HEK293 (cell line): Measurements from ENCODE around the gene SH3RF3.

Experiments
- GFI1B ChIP-seq: fragments of 450-650 bp; formaldehyde crosslinking; IDR thresholded peaks from 2 replicates; pipeline ENCODE4 v1.5.1; 2016; ENCODE audit warnings: missing biosample characterization, missing genetic modification characterization
- KLF10 ChIP-seq: fragments of 450-650 bp; IDR thresholded peaks from 2 replicates; pipeline ENCODE4 v1.5.1; 2018; ENCODE audit warnings: missing biosample characterization, mild to moderate bottlenecking, missing genetic modification characterization
- KLF16 ChIP-seq: fragments of 450-650 bp; formaldehyde crosslinking; IDR thresholded peaks from 2 replicates; pipeline ENCODE4 v1.5.1; 2017; ENCODE audit warnings: missing biosample characterization, missing genetic modification characterization
- SCRT1 ChIP-seq: fragments of 450-650 bp; formaldehyde crosslinking; IDR thresholded peaks from 2 replicates; pipeline ENCODE4 v1.5.1; 2016; ENCODE audit warnings: missing biosample characterization, missing genetic modification characterization, borderline replicate concordance
- SETDB1 ChIP-seq: IDR thresholded peaks from one replicate; pipeline ENCODE4 v1.6.1; 2017; ENCODE audit warnings: mild to moderate bottlenecking, low read length, moderate library complexity, mixed read lengths; ENCODE audit not compliant: insufficient read length
- ZBTB48 ChIP-seq: fragments of 450-650 bp; formaldehyde crosslinking; IDR thresholded peaks from 2 replicates; pipeline ENCODE4 v1.5.1; 2016; ENCODE audit warnings: missing biosample characterization, missing genetic modification characterization
- TF ChIP-seq, protein P1 (sequence below): fragments of 450-650 bp; formaldehyde crosslinking; IDR thresholded peaks from 2 replicates; pipeline ENCODE4 v1.5.1; 2016; ENCODE audit warnings: missing biosample characterization, missing genetic modification characterization
- TF ChIP-seq, protein P2 (sequence below): fragments of 450-650 bp; formaldehyde crosslinking; IDR thresholded peaks from 2 replicates; pipeline ENCODE4 v1.5.1; 2017; ENCODE audit warnings: missing biosample characterization, missing genetic modification characterization
- TF ChIP-seq, protein P3 (sequence below): fragments of 450-650 bp; formaldehyde crosslinking; IDR thresholded peaks from 2 replicates; pipeline ENCODE4 v1.5.1; 2016; ENCODE audit warnings: missing biosample characterization, missing genetic modification characterization
- TF ChIP-seq, protein P4 (sequence below): fragments of 450-650 bp; formaldehyde crosslinking; IDR thresholded peaks from 2 replicates; pipeline ENCODE4 v1.5.1; 2017; ENCODE audit warnings: missing biosample characterization, mild to moderate bottlenecking, missing genetic modification characterization, moderate library complexity

DNA sequence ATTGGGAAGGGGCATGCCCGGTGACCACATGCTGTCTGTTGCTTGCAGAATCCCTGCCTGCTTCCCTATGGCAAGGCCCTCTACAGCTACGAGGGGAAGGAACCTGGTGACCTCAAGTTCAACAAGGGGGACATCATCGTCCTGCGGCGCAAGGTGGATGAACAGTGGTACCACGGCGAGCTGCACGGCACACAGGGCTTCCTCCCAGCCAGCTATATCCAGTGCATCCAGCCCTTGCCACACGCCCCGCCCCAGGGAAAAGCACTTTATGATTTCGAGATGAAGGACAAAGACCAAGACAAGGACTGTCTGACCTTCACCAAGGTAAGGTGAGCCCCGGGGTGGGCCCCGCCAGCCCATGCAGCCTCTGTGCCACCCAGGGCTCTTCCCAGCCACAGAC lies 218.6 kb downstream of the SH3RF3 start:
- TF ChIP-seq ZBTB48 (tag by site-specific recombination) (no peak), KLF10 (no peak), KLF16 (tag by site-specific recombination) (no peak), GFI1B (tag by site-specific recombination) (no peak), SETDB1 (no peak), SCRT1 (no peak)
- TF ChIP-seq, protein P1, sequence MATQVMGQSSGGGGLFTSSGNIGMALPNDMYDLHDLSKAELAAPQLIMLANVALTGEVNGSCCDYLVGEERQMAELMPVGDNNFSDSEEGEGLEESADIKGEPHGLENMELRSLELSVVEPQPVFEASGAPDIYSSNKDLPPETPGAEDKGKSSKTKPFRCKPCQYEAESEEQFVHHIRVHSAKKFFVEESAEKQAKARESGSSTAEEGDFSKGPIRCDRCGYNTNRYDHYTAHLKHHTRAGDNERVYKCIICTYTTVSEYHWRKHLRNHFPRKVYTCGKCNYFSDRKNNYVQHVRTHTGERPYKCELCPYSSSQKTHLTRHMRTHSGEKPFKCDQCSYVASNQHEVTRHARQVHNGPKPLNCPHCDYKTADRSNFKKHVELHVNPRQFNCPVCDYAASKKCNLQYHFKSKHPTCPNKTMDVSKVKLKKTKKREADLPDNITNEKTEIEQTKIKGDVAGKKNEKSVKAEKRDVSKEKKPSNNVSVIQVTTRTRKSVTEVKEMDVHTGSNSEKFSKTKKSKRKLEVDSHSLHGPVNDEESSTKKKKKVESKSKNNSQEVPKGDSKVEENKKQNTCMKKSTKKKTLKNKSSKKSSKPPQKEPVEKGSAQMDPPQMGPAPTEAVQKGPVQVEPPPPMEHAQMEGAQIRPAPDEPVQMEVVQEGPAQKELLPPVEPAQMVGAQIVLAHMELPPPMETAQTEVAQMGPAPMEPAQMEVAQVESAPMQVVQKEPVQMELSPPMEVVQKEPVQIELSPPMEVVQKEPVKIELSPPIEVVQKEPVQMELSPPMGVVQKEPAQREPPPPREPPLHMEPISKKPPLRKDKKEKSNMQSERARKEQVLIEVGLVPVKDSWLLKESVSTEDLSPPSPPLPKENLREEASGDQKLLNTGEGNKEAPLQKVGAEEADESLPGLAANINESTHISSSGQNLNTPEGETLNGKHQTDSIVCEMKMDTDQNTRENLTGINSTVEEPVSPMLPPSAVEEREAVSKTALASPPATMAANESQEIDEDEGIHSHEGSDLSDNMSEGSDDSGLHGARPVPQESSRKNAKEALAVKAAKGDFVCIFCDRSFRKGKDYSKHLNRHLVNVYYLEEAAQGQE, result no peak
- TF ChIP-seq, protein P2, sequence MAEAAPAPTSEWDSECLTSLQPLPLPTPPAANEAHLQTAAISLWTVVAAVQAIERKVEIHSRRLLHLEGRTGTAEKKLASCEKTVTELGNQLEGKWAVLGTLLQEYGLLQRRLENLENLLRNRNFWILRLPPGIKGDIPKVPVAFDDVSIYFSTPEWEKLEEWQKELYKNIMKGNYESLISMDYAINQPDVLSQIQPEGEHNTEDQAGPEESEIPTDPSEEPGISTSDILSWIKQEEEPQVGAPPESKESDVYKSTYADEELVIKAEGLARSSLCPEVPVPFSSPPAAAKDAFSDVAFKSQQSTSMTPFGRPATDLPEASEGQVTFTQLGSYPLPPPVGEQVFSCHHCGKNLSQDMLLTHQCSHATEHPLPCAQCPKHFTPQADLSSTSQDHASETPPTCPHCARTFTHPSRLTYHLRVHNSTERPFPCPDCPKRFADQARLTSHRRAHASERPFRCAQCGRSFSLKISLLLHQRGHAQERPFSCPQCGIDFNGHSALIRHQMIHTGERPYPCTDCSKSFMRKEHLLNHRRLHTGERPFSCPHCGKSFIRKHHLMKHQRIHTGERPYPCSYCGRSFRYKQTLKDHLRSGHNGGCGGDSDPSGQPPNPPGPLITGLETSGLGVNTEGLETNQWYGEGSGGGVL (tag by site-specific recombination), result no peak
- TF ChIP-seq, protein P3, sequence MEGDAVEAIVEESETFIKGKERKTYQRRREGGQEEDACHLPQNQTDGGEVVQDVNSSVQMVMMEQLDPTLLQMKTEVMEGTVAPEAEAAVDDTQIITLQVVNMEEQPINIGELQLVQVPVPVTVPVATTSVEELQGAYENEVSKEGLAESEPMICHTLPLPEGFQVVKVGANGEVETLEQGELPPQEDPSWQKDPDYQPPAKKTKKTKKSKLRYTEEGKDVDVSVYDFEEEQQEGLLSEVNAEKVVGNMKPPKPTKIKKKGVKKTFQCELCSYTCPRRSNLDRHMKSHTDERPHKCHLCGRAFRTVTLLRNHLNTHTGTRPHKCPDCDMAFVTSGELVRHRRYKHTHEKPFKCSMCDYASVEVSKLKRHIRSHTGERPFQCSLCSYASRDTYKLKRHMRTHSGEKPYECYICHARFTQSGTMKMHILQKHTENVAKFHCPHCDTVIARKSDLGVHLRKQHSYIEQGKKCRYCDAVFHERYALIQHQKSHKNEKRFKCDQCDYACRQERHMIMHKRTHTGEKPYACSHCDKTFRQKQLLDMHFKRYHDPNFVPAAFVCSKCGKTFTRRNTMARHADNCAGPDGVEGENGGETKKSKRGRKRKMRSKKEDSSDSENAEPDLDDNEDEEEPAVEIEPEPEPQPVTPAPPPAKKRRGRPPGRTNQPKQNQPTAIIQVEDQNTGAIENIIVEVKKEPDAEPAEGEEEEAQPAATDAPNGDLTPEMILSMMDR (tag by site-specific recombination), result no peak
- TF ChIP-seq, protein P4, sequence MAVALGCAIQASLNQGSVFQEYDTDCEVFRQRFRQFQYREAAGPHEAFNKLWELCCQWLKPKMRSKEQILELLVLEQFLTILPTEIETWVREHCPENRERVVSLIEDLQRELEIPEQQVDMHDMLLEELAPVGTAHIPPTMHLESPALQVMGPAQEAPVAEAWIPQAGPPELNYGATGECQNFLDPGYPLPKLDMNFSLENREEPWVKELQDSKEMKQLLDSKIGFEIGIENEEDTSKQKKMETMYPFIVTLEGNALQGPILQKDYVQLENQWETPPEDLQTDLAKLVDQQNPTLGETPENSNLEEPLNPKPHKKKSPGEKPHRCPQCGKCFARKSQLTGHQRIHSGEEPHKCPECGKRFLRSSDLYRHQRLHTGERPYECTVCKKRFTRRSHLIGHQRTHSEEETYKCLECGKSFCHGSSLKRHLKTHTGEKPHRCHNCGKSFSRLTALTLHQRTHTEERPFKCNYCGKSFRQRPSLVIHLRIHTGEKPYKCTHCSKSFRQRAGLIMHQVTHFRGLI (tag by site-specific recombination), result no peak
